ENCODE measurements around the gene C2orf78. TPM values are rescaled to one million over a fixed set of nuclear protein-coding genes. Genes with fewer than 3 reads are reported as not detected.

The C2orf78 gene
- total RNA-seq, 2 experiments from 2014 or later = not detected

DNA sequence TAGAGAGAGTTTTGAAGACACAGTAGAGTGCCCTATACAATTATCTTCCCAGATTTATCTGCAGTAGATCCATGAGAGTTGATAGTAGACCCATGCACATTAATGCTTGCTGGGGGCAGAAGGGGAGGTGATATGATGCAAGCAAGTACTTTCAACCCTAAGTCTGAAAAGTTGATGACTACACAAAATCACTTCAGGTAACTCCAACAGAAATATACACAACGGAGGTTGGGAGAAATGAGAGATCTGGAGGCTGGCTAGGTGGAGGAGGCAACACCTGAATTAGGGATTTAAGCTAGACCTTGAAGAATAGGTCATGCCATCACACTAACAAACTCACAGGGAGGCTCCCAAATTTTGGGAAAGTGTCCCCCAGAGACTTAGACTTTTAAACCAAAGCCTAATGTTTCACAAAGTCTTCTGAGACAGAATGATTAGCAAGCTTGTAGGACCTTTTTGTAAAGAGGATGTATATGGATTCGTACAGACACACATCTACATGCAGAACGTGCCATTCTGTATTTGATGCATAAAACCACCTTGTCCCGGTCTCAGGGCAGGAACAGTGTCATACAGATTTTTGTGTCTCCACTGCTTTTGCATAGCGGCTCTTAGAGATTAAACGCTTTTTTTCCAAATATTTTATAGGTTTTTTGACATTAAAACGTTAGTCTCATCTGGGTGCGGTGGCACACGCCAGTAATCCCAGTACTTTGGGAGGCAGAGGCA is 43.8 kb downstream of the C2orf78 start:
- Histone ChIP-seq H3K27ac (ENCODE audit: low read depth in 1 of 2, low read length in 2 of 2) (peak overlapping the region; percentile 90 to 97), H3K36me3 (ENCODE audit: insufficient read depth, low read length) (peaks cover 11% of the 10 kb centered on the region), H3K4me3 (ENCODE audit: low read length) (peak overlapping the region; percentile 83), H3K27me3 (ENCODE audit: control insufficient read depth in 1 of 2, insufficient read depth in 2 of 2, low read length in 2 of 2) (no peaks in the 10 kb centered on the region), H3K9me3 (ENCODE audit: control insufficient read depth in 1 of 2, insufficient read depth in 1 of 2, low read length in 2 of 2) (no peaks in the 10 kb centered on the region), H3K4me1 (ENCODE audit: insufficient read depth, low read length) (peaks cover 25% of the 10 kb centered on the region)
- peak overlapping the region; percentile 98 for H3K4me3 Mint-ChIP-seq
- CTCF ChIA-PET = interaction anchor here (0.9 to 1.5 kb wide), 11 partner anchors 11 to 564 kb away, joined by 3 to 7 read pairs (median 3); partner anchors contain the start of genes BOLA3, MOB1A and MTHFD2
- H3K9me3 Mint-ChIP-seq = no peaks in the 10 kb centered on the region
- intact Hi-C loops (cut with DNase I, micrococcal nuclease) = loop anchor here (1.0 to 10.0 kb wide), 10 partner anchors 48 to 827 kb away; partner anchors contain the start of genes BOLA3 (in 2 of the 2), TET3 (in 2 of the 2), DGUOK (in 1 of the 2) and DUSP11 (in 1 of the 2)
- H3K36me3 Mint-ChIP-seq (ENCODE audit: low read depth) = peaks cover 35% of the 10 kb centered on the region
- peaks cover 59% of the 10 kb centered on the region for H3K4me1 Mint-ChIP-seq (ENCODE audit: low read depth)
- peak overlapping the region; percentile 42 for H3K27ac Mint-ChIP-seq
- no peaks in the 10 kb centered on the region for H3K27me3 Mint-ChIP-seq
- no peak for TF ChIP-seq CTCF (IDR thresholded peaks at IDR 0.05)
- POLR2A ChIA-PET = interaction anchor here (0.7 to 1.5 kb wide), 19 partner anchors 11 to 655 kb away, joined by 3 to 27 read pairs (median 4); partner anchors contain the start of genes BOLA3, CCDC142, DUSP11 and MOB1A
- no peak for ATAC-seq (ENCODE audit: poor library complexity)
- no peak for DNase-seq

DNA sequence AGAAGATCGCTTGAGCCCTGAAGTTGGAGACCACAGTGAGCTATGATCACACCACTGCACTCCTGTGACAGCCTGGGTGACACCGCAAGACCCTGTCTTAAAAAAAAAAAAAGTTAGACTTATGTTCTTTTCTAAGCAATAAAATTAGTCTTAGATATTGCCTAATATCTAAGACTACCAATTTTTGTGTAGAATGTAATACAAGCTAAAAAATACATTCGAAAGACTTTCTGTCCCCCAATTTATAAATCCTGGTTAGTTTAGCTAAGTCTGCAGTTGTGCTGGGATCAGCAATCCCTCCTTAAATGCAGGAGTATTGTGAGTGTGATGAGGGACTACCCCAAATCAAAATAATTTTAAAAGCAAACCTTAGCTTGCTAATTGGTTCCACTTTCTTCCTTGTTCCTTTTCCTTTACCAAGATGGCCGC is 44.4 kb downstream of the C2orf78 start:
- Mint-ChIP-seq H3K4me3 (peak overlapping the region; percentile 98), H3K27ac (peak overlapping the region; percentile 95), H3K36me3 (ENCODE audit: low read depth) (peaks cover 41% of the 10 kb centered on the region), H3K27me3 (no peaks in the 10 kb centered on the region), H3K4me1 (ENCODE audit: low read depth) (peaks cover 61% of the 10 kb centered on the region), H3K9me3 (no peaks in the 10 kb centered on the region)
- ATAC-seq (ENCODE audit: poor library complexity) (no peak), DNase-seq (peak in 1 of 14 experiments; percentile 27)
- no peak for TF ChIP-seq CTCF (IDR thresholded peaks at IDR 0.05)
- intact Hi-C loops (cut with DNase I, micrococcal nuclease) = loop anchor here (1.0 to 10.0 kb wide), 10 partner anchors 48 to 826 kb away; partner anchors contain the start of genes BOLA3 (in 2 of the 2), TET3 (in 2 of the 2), DGUOK (in 1 of the 2) and DUSP11 (in 1 of the 2)
- POLR2A ChIA-PET = interaction anchor here (0.7 to 1.5 kb wide), 20 partner anchors 11 to 672 kb away, joined by 3 to 27 read pairs (median 4); partner anchors contain the start of genes BOLA3, CCDC142, DUSP11 and MOB1A
- Histone ChIP-seq H3K9me3 (ENCODE audit: control insufficient read depth in 1 of 2, insufficient read depth in 1 of 2, low read length in 2 of 2) (no peaks in the 10 kb centered on the region), H3K27me3 (ENCODE audit: control insufficient read depth in 1 of 2, insufficient read depth in 2 of 2, low read length in 2 of 2) (no peaks in the 10 kb centered on the region), H3K27ac (ENCODE audit: low read depth in 1 of 2, low read length in 2 of 2) (peak overlapping the region; percentile 90 to 97), H3K36me3 (ENCODE audit: insufficient read depth, low read length) (peaks cover 17% of the 10 kb centered on the region), H3K4me3 (ENCODE audit: low read length) (peak overlapping the region; percentile 83), H3K4me1 (ENCODE audit: insufficient read depth, low read length) (peaks cover 25% of the 10 kb centered on the region)
- CTCF ChIA-PET = interaction anchor here (0.9 to 1.5 kb wide), 8 partner anchors 48 to 563 kb away, joined by 3 to 7 read pairs (median 4); partner anchors contain the start of genes BOLA3, MOB1A and MTHFD2

- Mint-ChIP-seq H3K27ac (peak within 1 kb of the TSS; percentile 95), H3K27me3 (no peaks in the 10 kb centered on the region), H3K4me1 (ENCODE audit: low read depth) (peaks cover 60% of the 10 kb centered on the region), H3K9me3 (no peaks in the 10 kb centered on the region), H3K36me3 (ENCODE audit: low read depth) (peaks cover 47% of the 10 kb centered on the region), H3K4me3 (peak within 1 kb of the TSS; percentile 98)
- ChIA-PET CTCF (interaction anchor here (0.9 to 1.5 kb wide), 8 partner anchors 48 to 563 kb away, joined by 3 to 7 read pairs (median 4); partner anchors contain the start of genes BOLA3, MOB1A and MTHFD2), POLR2A (interaction anchor here (0.7 to 1.5 kb wide), 20 partner anchors 10 to 672 kb away, joined by 3 to 27 read pairs (median 4); partner anchors contain the start of genes BOLA3, CCDC142, DUSP11 and MOB1A)
- Histone ChIP-seq H3K27ac (ENCODE audit: low read depth in 1 of 2, low read length in 2 of 2) (peak within 1 kb of the TSS; percentile 90 to 97), H3K27me3 (ENCODE audit: control insufficient read depth in 1 of 2, insufficient read depth in 2 of 2, low read length in 2 of 2) (no peaks in the 10 kb centered on the region), H3K4me3 (ENCODE audit: low read length) (peak within 1 kb of the TSS; percentile 83), H3K9me3 (ENCODE audit: control insufficient read depth in 1 of 2, insufficient read depth in 1 of 2, low read length in 2 of 2) (no peaks in the 10 kb centered on the region), H3K4me1 (ENCODE audit: insufficient read depth, low read length) (peaks cover 25% of the 10 kb centered on the region), H3K36me3 (ENCODE audit: insufficient read depth, low read length) (peaks cover 21% of the 10 kb centered on the region)
- no peak for TF ChIP-seq CTCF (IDR thresholded peaks at IDR 0.05)
- ATAC-seq (ENCODE audit: poor library complexity) (peak; percentile 90), DNase-seq (peak; percentile 78 to 97 (median 88))
- intact Hi-C loops (cut with DNase I, micrococcal nuclease) = loop anchor here (1.0 to 10.0 kb wide), 11 partner anchors 49 to 826 kb away; partner anchors contain the start of genes BOLA3 (in 2 of the 2), DGUOK (in 2 of the 2), TET3 (in 2 of the 2) and DUSP11 (in 1 of the 2)
Observed at GRCh38 chr2:73828818-73829570, 45.0 kb downstream of the C2orf78 start, which contains the start of gene STAMBP. STAMBP (plus strand) TSS chr2:73828961; CDS start chr2:73830857, 1,896 bp downstream.

Data from CD4-positive, alpha-beta T cell (primary cell).